Activated CD8-positive, alpha-beta memory T cell treated with anti-CD3 and anti-CD28 coated beads for 24 hours (primary cell): ENCODE results near the gene EHD4.

ENCODE experiments used
- DNase-seq: peaks from one replicate; pipeline ENCODE4 v3.0.0-alpha.2; 2020

EHD4 gene

GRCh38 chr15:41853831-41854230 lies 118.5 kb downstream of the EHD4 start:
- no peak for DNase-seq

GRCh38 chr15:41852736-41853590 lies 119.4 kb downstream of the EHD4 start:
- DNase-seq: no peak

GRCh38 chr15:41851755-41852370 lies 120.5 kb downstream of the EHD4 start:
- no peak for DNase-seq

GRCh38 chr15:41851167-41851523 lies 121.2 kb downstream of the EHD4 start:
- DNase-seq: no peak

- no peak for DNase-seq
Measured at GRCh38 chr15:41850482-41851166, 121.7 kb downstream of the EHD4 start.

- DNase-seq: no peak
Measured at GRCh38 chr15:41849861-41850260, 122.5 kb downstream of the EHD4 start.

GRCh38 chr15:41849204-41849603 lies 123.2 kb downstream of the EHD4 start:
- no peak for DNase-seq

- no peak for DNase-seq
Measured at GRCh38 chr15:41848631-41849030, 123.7 kb downstream of the EHD4 start.

- DNase-seq: no peak
Measured at GRCh38 chr15:41847981-41848380, 124.4 kb downstream of the EHD4 start.

- DNase-seq: no peak
Measured at GRCh38 chr15:41847206-41847605, 125.2 kb downstream of the EHD4 start.
